Stomach (tissue), 9 donors: Measurements from ENCODE around the gene ASTN2. TPM values are rescaled to one million over a fixed set of nuclear protein-coding genes. Genes with fewer than 3 reads are reported as not detected.

ENCODE experiments used
- DNase-seq, 2 donors: peaks; one replicate each; pipeline versions ENCODE4 v3.0.0 to v3.0.0-alpha.2; 2013 to 2019
- H3K27ac ChIP-seq, 5 donors: fragments of 200-600 bp in 4 of 5; sonication (generic) in 4 of 5; one replicate each; pipeline ENCODE4 v1.5.1; 2013 to 2019; ENCODE audit warnings: mild to moderate bottlenecking in 1 of 5, moderate library complexity in 1 of 5
- H3K27me3 ChIP-seq, 3 donors: fragments of 200-600 bp; sonication (generic); one replicate each; pipeline ENCODE4 v1.5.1; 2017 to 2019; ENCODE audit warnings: mixed run types in 1 of 3
- H3K36me3 ChIP-seq, 4 donors: fragments of 200-600 bp; sonication (generic); 1 replicate in 3 of 4; 2 replicates in 1 of 4; pipeline ENCODE4 v1.5.1; 2016 to 2019
- H3K4me1 ChIP-seq, 4 donors: fragments of 200-600 bp; sonication (generic); one replicate each; pipeline ENCODE4 v1.5.1; 2016 to 2019
- H3K4me3 ChIP-seq, 4 donors: fragments of 200-600 bp; sonication (generic) in 3 of 4; one replicate each; pipeline ENCODE4 v1.5.1; 2016 to 2019; ENCODE audit warnings: mild to moderate bottlenecking in 1 of 4
- H3K9me3 ChIP-seq, 4 donors: fragments of 200-600 bp; sonication (generic); one replicate each; pipeline ENCODE4 v1.5.1; 2016 to 2019
- EP300 ChIP-seq: sonication (generic); formaldehyde crosslinking; IDR thresholded peaks from one replicate; pipeline ENCODE4 v1.6.1; 2017; ENCODE audit warnings: antibody characterized with exemption
- POLR2A ChIP-seq, 4 donors: fragments of 450-650 bp; IDR thresholded peaks; one replicate each; pipeline ENCODE4 v1.6.1; 2016; ENCODE audit warnings: antibody characterized with exemption in 4 of 4, control low read depth in 2 of 4, mild to moderate bottlenecking in 1 of 4, moderate library complexity in 1 of 4
- POLR2AphosphoS5 ChIP-seq, 3 donors: sonication (generic); formaldehyde crosslinking; IDR thresholded peaks; one replicate each; pipeline ENCODE4 v1.6.1; 2016; ENCODE audit warnings: antibody characterized with exemption in 3 of 3
- WGBS, 5 donors: extraction: QIAGEN DNeasy Blood & Tissue Kit in 3 of 5; methylation state at CpG; one replicate each; pipeline versions ENCODE4 v1.1.5 to v1.1.7; 2013 to 2018; 5-methylcytosine and 5-hydroxymethylcytosine counted together
- intact Hi-C: fragments of 100-400 bp; cut with DNase I; formaldehyde crosslinking; loops from one replicate; pipeline ENCODE4 v1.15.1; 2023; ENCODE audit warnings: low total_unique reads
- polyA plus RNA-seq, 3 donors: library from polyadenylated mRNA; stranded (reverse); fragments of 200-250 nt; gene quantifications; one replicate each; pipeline ENCODE4 v1.2.3, GENCODE V29; 2013
- total RNA-seq, 5 donors: library from RNA; depleted of rRNA; stranded (reverse); fragments of >200 nt; gene quantifications; one replicate each; pipeline versions ENCODE4 v1.1.0 to v1.2.3, GENCODE V29; 2014 to 2016
- TF ChIP-seq, protein P1 (sequence below), 7 experiments: fragments of 450-650 bp in 4 of 7; fragments of 200-600 bp in 3 of 7; sonication (generic) in 3 of 7; IDR thresholded peaks; one replicate each; pipeline ENCODE4 v1.5.1; 2016 to 2019; ENCODE audit warnings: antibody characterized with exemption in 7 of 7, control low read depth in 2 of 7, mild to moderate bottlenecking in 1 of 7
- donor health status: healthy with polysubstance abuse.
- donor health status: Bipolar disorder and iron deficiency.
- donor health status: healthy.

The ASTN2 gene
- total and polyA plus RNA-seq, 8 donors = 2.1 to 22.3 (median 4.2) TPM; not detected in 1

- WGBS, 5 donors = 70 to 81% (median 77%) methylated on average over 5 of the region's 5 CpGs
- intact Hi-C loops = no loop called here
- no peak for TF ChIP-seq EP300
- TF ChIP-seq POLR2A (IDR thresholded peaks at IDR 0.05) = no peak
- no peak for TF ChIP-seq POLR2AphosphoS5 (IDR thresholded peaks at IDR 0.05)
- TF ChIP-seq, protein P1, sequence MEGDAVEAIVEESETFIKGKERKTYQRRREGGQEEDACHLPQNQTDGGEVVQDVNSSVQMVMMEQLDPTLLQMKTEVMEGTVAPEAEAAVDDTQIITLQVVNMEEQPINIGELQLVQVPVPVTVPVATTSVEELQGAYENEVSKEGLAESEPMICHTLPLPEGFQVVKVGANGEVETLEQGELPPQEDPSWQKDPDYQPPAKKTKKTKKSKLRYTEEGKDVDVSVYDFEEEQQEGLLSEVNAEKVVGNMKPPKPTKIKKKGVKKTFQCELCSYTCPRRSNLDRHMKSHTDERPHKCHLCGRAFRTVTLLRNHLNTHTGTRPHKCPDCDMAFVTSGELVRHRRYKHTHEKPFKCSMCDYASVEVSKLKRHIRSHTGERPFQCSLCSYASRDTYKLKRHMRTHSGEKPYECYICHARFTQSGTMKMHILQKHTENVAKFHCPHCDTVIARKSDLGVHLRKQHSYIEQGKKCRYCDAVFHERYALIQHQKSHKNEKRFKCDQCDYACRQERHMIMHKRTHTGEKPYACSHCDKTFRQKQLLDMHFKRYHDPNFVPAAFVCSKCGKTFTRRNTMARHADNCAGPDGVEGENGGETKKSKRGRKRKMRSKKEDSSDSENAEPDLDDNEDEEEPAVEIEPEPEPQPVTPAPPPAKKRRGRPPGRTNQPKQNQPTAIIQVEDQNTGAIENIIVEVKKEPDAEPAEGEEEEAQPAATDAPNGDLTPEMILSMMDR (IDR thresholded peaks at IDR 0.05) = no peak
Measured at GRCh38 chr9:116809656-116810055, 605.2 kb downstream of the ASTN2 start.

GRCh38 chr9:116806075-116806474 is 608.8 kb downstream of the ASTN2 start:
- H3K36me3 ChIP-seq = no peaks in the 10 kb centered on the region
- no peaks in the 10 kb centered on the region for H3K9me3 ChIP-seq
- intact Hi-C loops = no loop called here
- H3K4me1 ChIP-seq = no peaks in the 10 kb centered on the region
- no peak overlapping the region for H3K27ac ChIP-seq
- no peaks in the 10 kb centered on the region for H3K27me3 ChIP-seq
- H3K4me3 ChIP-seq = no peak overlapping the region
- WGBS, 5 donors = 0 to 17% (median 7%) methylated on average over 1 of the region's 1 CpG
- DNase-seq = peak in 1 of 2 donors; percentile 64
- TF ChIP-seq POLR2A (IDR thresholded peaks at IDR 0.05) = no peak

More at GRCh38 chr9:116809656-116810055, 605.2 kb downstream of the ASTN2 start:
- H3K36me3 ChIP-seq = no peaks in the 10 kb centered on the region
- no peak overlapping the region for H3K27ac ChIP-seq
- H3K4me3 ChIP-seq = no peak overlapping the region
- no peak for DNase-seq
- no peaks in the 10 kb centered on the region for H3K9me3 ChIP-seq
- no peaks in the 10 kb centered on the region for H3K27me3 ChIP-seq
- H3K4me1 ChIP-seq = no peaks in the 10 kb centered on the region

DNA sequence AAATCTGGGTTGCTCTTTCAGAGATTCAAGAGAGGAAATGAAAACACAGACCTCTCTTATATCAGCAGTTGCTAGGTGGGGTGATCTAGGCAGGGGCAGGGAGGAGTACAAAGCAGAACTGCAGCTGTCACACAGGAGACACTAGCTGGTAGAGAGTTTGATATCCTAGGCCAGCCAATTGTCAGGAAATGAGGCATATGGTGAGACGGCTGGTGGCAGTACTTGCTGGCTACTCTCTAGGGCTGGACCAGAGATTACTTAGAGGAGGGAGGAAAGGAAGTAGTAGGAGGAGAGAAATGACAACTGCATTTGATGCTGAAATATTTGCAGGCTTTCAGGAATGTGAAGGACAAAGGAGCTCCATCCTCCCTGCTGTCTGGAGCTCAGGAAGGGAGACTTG is 614.0 kb downstream of the ASTN2 start:
- TF ChIP-seq POLR2A (IDR thresholded peaks at IDR 0.05) (no peak), EP300 (no peak), POLR2AphosphoS5 (IDR thresholded peaks at IDR 0.05) (no peak)
- TF ChIP-seq, protein P1 (IDR thresholded peaks at IDR 0.05) = no peak
- H3K9me3 ChIP-seq = no peaks in the 10 kb centered on the region
- H3K4me3 ChIP-seq = no peak overlapping the region
- H3K27me3 ChIP-seq = no peaks in the 10 kb centered on the region
- WGBS, 5 donors = 28 to 47% (median 31%) methylated on average over 1 of the region's 1 CpG
- H3K36me3 ChIP-seq = no peaks in the 10 kb centered on the region
- intact Hi-C loops = no loop called here
- peaks cover 0 to under 1% (median 0%) of the 10 kb centered on the region in 4 donors for H3K4me1 ChIP-seq
- no peak for DNase-seq
- H3K27ac ChIP-seq = no peak overlapping the region

DNA sequence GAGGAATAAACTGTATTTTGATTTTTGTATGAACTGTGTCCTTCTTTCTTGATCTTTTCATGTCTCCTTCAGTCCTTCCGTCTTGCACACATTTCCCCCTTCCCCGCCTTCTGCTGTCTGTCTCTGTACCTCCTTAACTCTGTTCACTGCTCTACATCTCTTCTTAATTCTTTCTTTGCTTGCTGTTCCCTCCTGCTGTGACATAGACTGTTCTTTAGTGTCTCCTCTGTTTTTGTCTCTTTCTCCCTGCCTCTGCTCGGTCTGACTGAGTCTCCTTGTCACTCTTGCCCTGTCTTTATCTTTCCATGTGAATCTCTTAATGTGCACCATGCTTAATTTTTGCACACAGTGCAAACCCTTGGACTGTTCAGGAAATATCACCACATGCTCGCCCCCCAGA is 614.8 kb downstream of the ASTN2 start:
- no peaks in the 10 kb centered on the region for H3K36me3 ChIP-seq
- no peaks in the 10 kb centered on the region for H3K9me3 ChIP-seq
- DNase-seq = no peak
- TF ChIP-seq POLR2A (IDR thresholded peaks at IDR 0.05) = no peak
- no peak for TF ChIP-seq EP300
- H3K4me3 ChIP-seq = no peak overlapping the region
- WGBS, 5 donors = 73 to 88% (median 83%) methylated on average over 4 of the region's 4 CpGs
- H3K4me1 ChIP-seq = peaks cover 0 to 8% (median 0%) of the 10 kb centered on the region in 4 donors
- H3K27ac ChIP-seq = no peak overlapping the region
- no peaks in the 10 kb centered on the region for H3K27me3 ChIP-seq
- intact Hi-C loops = no loop called here

DNA sequence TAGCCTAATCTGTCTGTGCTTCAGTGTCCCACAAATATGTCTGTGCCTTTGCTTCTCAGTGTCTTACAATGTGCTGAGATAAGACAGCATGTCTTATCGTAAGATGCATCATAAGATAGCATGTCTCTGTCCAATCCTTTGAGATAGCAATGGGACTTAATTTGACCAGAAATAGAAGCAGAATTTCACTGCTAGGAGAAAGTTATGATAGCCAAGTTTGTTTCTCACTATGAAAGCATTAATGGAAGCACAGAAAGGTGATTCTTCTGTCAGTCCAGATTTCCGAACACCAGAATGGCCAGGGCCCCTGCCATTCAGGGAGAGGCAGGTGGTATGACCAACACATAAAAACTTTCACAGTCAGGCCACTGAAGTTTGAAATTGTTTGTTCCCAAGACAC is 616.3 kb downstream of the ASTN2 start:
- Histone ChIP-seq H3K36me3 (no peaks in the 10 kb centered on the region), H3K4me1 (peaks cover 0 to 8% (median 0%) of the 10 kb centered on the region in 4 donors), H3K9me3 (no peaks in the 10 kb centered on the region), H3K27ac (no peak overlapping the region), H3K27me3 (no peaks in the 10 kb centered on the region), H3K4me3 (no peak overlapping the region)
- 63 to 89% (median 67%) methylated on average over 2 of the region's 2 CpGs for WGBS, 5 donors
- TF ChIP-seq EP300 (no peak), POLR2AphosphoS5 (IDR thresholded peaks at IDR 0.05) (no peak), POLR2A (IDR thresholded peaks at IDR 0.05) (no peak)
- TF ChIP-seq, protein P1 (IDR thresholded peaks at IDR 0.05) = no peak
- intact Hi-C loops = no loop called here
- no peak for DNase-seq
